SK-N-SH treated with all-trans-retinoic acid at 6 μM for 48 hours (cell line): ENCODE data around the gene DOCK4.

ENCODE experiments used
- ATAC-seq: fragments of 200-7000 bp; cut with Tn5 transposase; 3 replicates; pipeline ENCODE4 v1.9.1; 2020; ENCODE audit warnings: mild to moderate bottlenecking, moderate library complexity
- BACH2 ChIP-seq: fragments of 250-450 bp; sonication (Bioruptor Pico); IDR thresholded peaks from 2 replicates; pipeline ENCODE4 v1.9.0; 2021; ENCODE audit warnings: mild to moderate bottlenecking, borderline replicate concordance
- ESRRG ChIP-seq: fragments of 250-450 bp; sonication (Bioruptor Pico); IDR thresholded peaks from 2 replicates; pipeline ENCODE4 v1.6.1; 2021; ENCODE audit warnings: mild to moderate bottlenecking
- GLIS3 ChIP-seq: fragments of 250-450 bp; sonication (Bioruptor Pico); IDR thresholded peaks from 2 replicates; pipeline ENCODE4 v1.5.0; 2020; ENCODE audit warnings: mild to moderate bottlenecking, moderate library complexity
- ISL1 ChIP-seq: fragments of 250-450 bp; sonication (Bioruptor Pico); IDR thresholded peaks from 2 replicates; pipeline ENCODE4 v2.1.2; 2022; ENCODE audit warnings: mild to moderate bottlenecking, moderate library complexity
- OSR1 ChIP-seq: fragments of 250-450 bp; sonication (Bioruptor Pico); IDR thresholded peaks from 2 replicates; pipeline ENCODE4 v1.8.0; 2022; ENCODE audit warnings: moderate library complexity, mild to moderate bottlenecking, inconsistent platforms
- PPARA ChIP-seq: fragments of 250-450 bp; sonication (Bioruptor Pico); IDR thresholded peaks from 2 replicates; pipeline ENCODE4 v1.5.0; 2020; ENCODE audit warnings: mild to moderate bottlenecking, borderline replicate concordance
- RARB ChIP-seq: fragments of 250-450 bp; sonication (Bioruptor Pico); IDR thresholded peaks from 2 replicates; pipeline ENCODE4 v1.8.0; 2021; ENCODE audit warnings: mild to moderate bottlenecking, moderate library complexity
- SNAI2 ChIP-seq: fragments of 250-450 bp; sonication (Bioruptor Pico); IDR thresholded peaks from 2 replicates; pipeline ENCODE4 v1.5.0; 2020; ENCODE audit warnings: mild to moderate bottlenecking, moderate library complexity
- TCF4 ChIP-seq: fragments of 250-450 bp; sonication (Bioruptor Pico); IDR thresholded peaks from 2 replicates; pipeline ENCODE4 v1.8.0; 2021; ENCODE audit warnings: mild to moderate bottlenecking, moderate library complexity, borderline replicate concordance
- TOX ChIP-seq: fragments of 250-450 bp; sonication (Bioruptor Pico); IDR thresholded peaks from 2 replicates; pipeline ENCODE4 v1.8.0; 2021; ENCODE audit warnings: mild to moderate bottlenecking, moderate library complexity, borderline replicate concordance
- ZC3H10 ChIP-seq: fragments of 250-450 bp; sonication (Bioruptor Pico); IDR thresholded peaks from 2 replicates; pipeline ENCODE4 v1.5.1; 2021; ENCODE audit warnings: mild to moderate bottlenecking, moderate library complexity
- ZFP3 ChIP-seq: fragments of 250-450 bp; sonication (Bioruptor Pico); IDR thresholded peaks from 2 replicates; pipeline ENCODE4 v1.5.0; 2020; ENCODE audit warnings: mild to moderate bottlenecking, moderate library complexity
- ZNF565 ChIP-seq: fragments of 450-650 bp; formaldehyde crosslinking; conservative IDR thresholded peaks from 2 replicates; pipeline ENCODE4 v1.5.0; 2020; ENCODE audit warnings: low read depth, mild to moderate bottlenecking, moderate library complexity
- ZNF70 ChIP-seq: fragments of 450-650 bp; formaldehyde crosslinking; IDR thresholded peaks from 2 replicates; pipeline ENCODE4 v1.5.0; 2020; ENCODE audit warnings: mild to moderate bottlenecking, moderate library complexity
- ZNF8 ChIP-seq: fragments of 450-650 bp; formaldehyde crosslinking; IDR thresholded peaks from 2 replicates; pipeline ENCODE4 v1.5.0; 2020; ENCODE audit warnings: mild to moderate bottlenecking, moderate library complexity
- TF ChIP-seq, protein P1 (sequence below): fragments of 250-450 bp; sonication (Bioruptor Pico); IDR thresholded peaks from 2 replicates; pipeline ENCODE4 v1.5.0; 2020; ENCODE audit warnings: mild to moderate bottlenecking, moderate library complexity
- TF ChIP-seq, protein P2 (sequence below): fragments of 250-450 bp; sonication (Bioruptor Pico); IDR thresholded peaks from 2 replicates; pipeline ENCODE4 v1.5.1; 2020; ENCODE audit warnings: low read depth, mild to moderate bottlenecking, moderate library complexity
- TF ChIP-seq, protein P3 (sequence below): fragments of 250-450 bp; sonication (Bioruptor Pico); IDR thresholded peaks from 2 replicates; pipeline ENCODE4 v1.5.1; 2021; ENCODE audit warnings: mild to moderate bottlenecking, moderate library complexity
- TF ChIP-seq, protein P4 (sequence below): fragments of 250-450 bp; sonication (Bioruptor Pico); IDR thresholded peaks from 2 replicates; pipeline ENCODE4 v1.8.0; 2021; ENCODE audit warnings: low read depth, mild to moderate bottlenecking, moderate library complexity, borderline replicate concordance
- TF ChIP-seq, protein P5 (sequence below): fragments of 250-450 bp; sonication (Bioruptor Pico); IDR thresholded peaks from 2 replicates; pipeline ENCODE4 v1.8.0; 2020; ENCODE audit warnings: mild to moderate bottlenecking, moderate library complexity, borderline replicate concordance

The DOCK4 gene

DNA sequence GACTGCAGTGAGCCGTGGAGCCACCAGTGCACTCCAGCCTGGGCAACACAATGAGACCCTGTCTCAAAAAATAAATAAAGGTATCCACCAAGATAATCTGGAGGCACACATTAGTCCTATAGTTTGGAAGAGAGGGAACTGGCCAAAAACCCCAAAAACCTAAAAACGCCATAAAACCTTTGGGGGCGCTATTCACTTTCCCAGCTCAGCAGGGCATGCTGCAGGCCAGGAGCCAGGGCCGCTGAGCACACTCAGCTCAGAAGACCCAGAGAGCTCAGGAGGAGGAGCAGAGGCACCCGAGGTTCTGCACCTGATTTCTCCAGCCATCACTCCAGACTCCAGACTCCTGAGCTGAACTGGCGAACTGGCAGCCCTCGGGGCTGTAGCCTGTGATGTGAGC is 476.7 kb downstream of the DOCK4 start:
- TF ChIP-seq RARB (CRISPR knock-in tag) (no peak), ZNF70 (no peak), ZC3H10 (CRISPR knock-in tag) (no peak), PPARA (CRISPR knock-in tag) (no peak), ZFP3 (CRISPR knock-in tag) (no peak), BACH2 (CRISPR knock-in tag) (no peak), SNAI2 (no peak), TCF4 (CRISPR knock-in tag) (no peak), OSR1 (no peak), TOX (no peak), GLIS3 (CRISPR knock-in tag) (no peak), ESRRG (CRISPR knock-in tag) (no peak)
- TF ChIP-seq, protein P1, sequence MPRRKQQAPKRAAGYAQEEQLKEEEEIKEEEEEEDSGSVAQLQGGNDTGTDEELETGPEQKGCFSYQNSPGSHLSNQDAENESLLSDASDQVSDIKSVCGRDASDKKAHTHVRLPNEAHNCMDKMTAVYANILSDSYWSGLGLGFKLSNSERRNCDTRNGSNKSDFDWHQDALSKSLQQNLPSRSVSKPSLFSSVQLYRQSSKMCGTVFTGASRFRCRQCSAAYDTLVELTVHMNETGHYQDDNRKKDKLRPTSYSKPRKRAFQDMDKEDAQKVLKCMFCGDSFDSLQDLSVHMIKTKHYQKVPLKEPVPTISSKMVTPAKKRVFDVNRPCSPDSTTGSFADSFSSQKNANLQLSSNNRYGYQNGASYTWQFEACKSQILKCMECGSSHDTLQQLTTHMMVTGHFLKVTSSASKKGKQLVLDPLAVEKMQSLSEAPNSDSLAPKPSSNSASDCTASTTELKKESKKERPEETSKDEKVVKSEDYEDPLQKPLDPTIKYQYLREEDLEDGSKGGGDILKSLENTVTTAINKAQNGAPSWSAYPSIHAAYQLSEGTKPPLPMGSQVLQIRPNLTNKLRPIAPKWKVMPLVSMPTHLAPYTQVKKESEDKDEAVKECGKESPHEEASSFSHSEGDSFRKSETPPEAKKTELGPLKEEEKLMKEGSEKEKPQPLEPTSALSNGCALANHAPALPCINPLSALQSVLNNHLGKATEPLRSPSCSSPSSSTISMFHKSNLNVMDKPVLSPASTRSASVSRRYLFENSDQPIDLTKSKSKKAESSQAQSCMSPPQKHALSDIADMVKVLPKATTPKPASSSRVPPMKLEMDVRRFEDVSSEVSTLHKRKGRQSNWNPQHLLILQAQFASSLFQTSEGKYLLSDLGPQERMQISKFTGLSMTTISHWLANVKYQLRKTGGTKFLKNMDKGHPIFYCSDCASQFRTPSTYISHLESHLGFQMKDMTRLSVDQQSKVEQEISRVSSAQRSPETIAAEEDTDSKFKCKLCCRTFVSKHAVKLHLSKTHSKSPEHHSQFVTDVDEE (CRISPR knock-in tag) = no peak
- TF ChIP-seq, protein P2, sequence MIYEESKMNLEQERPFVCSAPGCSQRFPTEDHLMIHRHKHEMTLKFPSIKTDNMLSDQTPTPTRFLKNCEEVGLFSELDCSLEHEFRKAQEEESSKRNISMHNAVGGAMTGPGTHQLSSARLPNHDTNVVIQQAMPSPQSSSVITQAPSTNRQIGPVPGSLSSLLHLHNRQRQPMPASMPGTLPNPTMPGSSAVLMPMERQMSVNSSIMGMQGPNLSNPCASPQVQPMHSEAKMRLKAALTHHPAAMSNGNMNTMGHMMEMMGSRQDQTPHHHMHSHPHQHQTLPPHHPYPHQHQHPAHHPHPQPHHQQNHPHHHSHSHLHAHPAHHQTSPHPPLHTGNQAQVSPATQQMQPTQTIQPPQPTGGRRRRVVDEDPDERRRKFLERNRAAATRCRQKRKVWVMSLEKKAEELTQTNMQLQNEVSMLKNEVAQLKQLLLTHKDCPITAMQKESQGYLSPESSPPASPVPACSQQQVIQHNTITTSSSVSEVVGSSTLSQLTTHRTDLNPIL = no peak
- TF ChIP-seq, protein P3, sequence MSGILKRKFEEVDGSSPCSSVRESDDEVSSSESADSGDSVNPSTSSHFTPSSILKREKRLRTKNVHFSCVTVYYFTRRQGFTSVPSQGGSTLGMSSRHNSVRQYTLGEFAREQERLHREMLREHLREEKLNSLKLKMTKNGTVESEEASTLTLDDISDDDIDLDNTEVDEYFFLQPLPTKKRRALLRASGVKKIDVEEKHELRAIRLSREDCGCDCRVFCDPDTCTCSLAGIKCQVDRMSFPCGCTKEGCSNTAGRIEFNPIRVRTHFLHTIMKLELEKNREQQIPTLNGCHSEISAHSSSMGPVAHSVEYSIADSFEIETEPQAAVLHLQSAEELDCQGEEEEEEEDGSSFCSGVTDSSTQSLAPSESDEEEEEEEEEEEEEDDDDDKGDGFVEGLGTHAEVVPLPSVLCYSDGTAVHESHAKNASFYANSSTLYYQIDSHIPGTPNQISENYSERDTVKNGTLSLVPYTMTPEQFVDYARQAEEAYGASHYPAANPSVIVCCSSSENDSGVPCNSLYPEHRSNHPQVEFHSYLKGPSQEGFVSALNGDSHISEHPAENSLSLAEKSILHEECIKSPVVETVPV (CRISPR knock-in tag) = no peak
- TF ChIP-seq, protein P4, sequence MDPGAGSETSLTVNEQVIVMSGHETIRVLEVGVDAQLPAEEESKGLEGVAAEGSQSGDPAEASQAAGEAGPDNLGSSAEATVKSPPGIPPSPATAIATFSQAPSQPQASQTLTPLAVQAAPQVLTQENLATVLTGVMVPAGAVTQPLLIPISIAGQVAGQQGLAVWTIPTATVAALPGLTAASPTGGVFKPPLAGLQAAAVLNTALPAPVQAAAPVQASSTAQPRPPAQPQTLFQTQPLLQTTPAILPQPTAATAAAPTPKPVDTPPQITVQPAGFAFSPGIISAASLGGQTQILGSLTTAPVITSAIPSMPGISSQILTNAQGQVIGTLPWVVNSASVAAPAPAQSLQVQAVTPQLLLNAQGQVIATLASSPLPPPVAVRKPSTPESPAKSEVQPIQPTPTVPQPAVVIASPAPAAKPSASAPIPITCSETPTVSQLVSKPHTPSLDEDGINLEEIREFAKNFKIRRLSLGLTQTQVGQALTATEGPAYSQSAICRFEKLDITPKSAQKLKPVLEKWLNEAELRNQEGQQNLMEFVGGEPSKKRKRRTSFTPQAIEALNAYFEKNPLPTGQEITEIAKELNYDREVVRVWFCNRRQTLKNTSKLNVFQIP (CRISPR knock-in tag) = no peak
- TF ChIP-seq, all 23 proteins: peak for 0
- no peak for ATAC-seq

DNA sequence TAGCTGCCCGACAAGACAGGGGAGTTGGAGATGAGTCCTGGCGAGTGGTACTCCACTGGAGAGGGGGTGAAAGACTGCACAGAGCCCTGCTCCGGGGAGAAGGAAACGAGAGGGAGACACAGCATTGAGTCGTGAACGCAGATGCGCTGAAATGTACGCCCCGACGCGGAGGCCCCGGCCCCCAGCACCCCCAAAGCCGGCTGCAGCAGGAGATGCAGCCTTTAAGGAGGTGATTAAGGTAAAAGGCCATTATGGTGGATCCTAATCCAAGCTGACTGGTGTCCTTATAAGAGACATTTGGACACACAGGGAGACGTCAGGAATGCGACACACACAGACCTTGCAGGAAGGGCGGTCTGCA is 477.6 kb downstream of the DOCK4 start:
- no peak for ATAC-seq
- no peak for TF ChIP-seq ZNF565
- no peak for TF ChIP-seq ISL1 (CRISPR knock-in tag)
- TF ChIP-seq ZC3H10 (CRISPR knock-in tag) = no peak
- TF ChIP-seq ZNF8 (CRISPR knock-in tag) = no peak

DNA sequence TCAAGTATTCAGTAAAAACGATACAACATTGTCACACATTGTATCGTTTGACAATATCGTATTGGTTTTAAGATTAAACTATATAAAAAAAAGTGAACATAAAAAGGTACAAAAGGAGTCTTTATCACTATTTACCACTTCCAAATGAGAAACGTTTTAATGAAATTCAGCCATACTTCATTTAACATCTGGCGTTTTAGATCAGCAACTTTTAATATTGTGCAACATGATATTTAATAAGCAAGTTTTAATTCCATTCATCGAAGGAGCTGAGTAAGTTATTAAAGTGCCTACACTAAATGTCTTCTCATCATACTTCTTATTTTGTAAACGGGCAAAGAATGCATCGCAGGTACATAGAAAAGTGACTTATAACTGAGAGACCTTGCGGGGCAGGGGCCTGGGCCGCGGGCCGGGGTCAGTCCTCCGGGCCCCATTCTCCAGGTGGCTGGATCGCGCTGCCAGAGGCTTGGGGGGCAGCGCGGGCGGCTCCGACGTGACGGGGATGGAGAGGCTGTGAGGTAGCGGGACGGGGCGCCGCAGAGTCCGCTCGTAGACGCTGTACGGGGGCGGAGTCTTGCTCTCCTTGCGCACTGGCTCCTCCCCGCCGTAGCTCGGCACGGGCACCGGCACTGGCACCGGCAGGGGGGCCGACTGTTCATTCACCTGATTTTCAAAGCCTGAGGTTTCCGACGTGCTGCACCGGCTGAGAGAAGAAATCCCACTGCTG is 478.1 kb downstream of the DOCK4 start:
- ATAC-seq = no peak
- no peak for TF ChIP-seq RARB (CRISPR knock-in tag)
- TF ChIP-seq, protein P1 (CRISPR knock-in tag) = no peak
- TF ChIP-seq, protein P4 (CRISPR knock-in tag) = no peak
- TF ChIP-seq ZFP3 (CRISPR knock-in tag) = no peak
- no peak for TF ChIP-seq ISL1 (CRISPR knock-in tag)
- no peak for TF ChIP-seq ZC3H10 (CRISPR knock-in tag)
- no peak for TF ChIP-seq ZNF565
- no peak for TF ChIP-seq SNAI2
- TF ChIP-seq, protein P5, sequence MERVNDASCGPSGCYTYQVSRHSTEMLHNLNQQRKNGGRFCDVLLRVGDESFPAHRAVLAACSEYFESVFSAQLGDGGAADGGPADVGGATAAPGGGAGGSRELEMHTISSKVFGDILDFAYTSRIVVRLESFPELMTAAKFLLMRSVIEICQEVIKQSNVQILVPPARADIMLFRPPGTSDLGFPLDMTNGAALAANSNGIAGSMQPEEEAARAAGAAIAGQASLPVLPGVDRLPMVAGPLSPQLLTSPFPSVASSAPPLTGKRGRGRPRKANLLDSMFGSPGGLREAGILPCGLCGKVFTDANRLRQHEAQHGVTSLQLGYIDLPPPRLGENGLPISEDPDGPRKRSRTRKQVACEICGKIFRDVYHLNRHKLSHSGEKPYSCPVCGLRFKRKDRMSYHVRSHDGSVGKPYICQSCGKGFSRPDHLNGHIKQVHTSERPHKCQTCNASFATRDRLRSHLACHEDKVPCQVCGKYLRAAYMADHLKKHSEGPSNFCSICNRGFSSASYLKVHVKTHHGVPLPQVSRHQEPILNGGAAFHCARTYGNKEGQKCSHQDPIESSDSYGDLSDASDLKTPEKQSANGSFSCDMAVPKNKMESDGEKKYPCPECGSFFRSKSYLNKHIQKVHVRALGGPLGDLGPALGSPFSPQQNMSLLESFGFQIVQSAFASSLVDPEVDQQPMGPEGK (CRISPR knock-in tag) = no peak
